Loucy (cell line): ENCODE data around the gene CUX1.

ENCODE experiments used
- EZH2phosphoT487 ChIP-seq: fragments of 200-600 bp; IDR thresholded peaks from 2 replicates; pipeline ENCODE4 v1.6.1; 2018; ENCODE audit warnings: antibody characterized with exemption, mild to moderate bottlenecking, moderate library complexity, borderline replicate concordance
- TF ChIP-seq, protein P1 (sequence below): fragments of 200-600 bp; sonication (generic); conservative IDR thresholded peaks from 2 replicates; pipeline ENCODE4 v1.5.1; 2014; ENCODE audit warnings: mild to moderate bottlenecking, antibody characterized with exemption, low read length

DNA sequence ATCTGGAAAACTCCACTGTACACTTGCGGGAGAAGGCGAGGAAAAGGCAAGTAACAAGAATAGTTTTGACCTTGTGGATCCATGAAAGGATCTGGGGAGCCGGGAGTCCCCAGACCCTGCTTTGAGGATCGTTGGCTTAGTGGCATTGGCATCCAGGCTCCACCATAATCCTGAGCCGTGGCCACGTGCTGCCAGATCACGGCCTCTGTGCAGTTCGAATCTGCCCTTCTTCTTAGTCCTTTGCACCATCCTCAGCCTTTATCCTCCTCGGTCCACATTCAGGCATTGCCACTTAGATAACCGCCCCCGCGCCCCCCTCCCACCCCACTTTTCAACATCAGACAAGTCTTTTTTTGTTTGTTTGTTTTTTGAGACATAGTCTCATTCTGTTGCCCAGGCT lies 201.4 kb downstream of the CUX1 start:
- TF ChIP-seq, protein P1, sequence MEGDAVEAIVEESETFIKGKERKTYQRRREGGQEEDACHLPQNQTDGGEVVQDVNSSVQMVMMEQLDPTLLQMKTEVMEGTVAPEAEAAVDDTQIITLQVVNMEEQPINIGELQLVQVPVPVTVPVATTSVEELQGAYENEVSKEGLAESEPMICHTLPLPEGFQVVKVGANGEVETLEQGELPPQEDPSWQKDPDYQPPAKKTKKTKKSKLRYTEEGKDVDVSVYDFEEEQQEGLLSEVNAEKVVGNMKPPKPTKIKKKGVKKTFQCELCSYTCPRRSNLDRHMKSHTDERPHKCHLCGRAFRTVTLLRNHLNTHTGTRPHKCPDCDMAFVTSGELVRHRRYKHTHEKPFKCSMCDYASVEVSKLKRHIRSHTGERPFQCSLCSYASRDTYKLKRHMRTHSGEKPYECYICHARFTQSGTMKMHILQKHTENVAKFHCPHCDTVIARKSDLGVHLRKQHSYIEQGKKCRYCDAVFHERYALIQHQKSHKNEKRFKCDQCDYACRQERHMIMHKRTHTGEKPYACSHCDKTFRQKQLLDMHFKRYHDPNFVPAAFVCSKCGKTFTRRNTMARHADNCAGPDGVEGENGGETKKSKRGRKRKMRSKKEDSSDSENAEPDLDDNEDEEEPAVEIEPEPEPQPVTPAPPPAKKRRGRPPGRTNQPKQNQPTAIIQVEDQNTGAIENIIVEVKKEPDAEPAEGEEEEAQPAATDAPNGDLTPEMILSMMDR: no peak
- TF ChIP-seq EZH2phosphoT487: no peak
